K562 (cell line): ENCODE data around the gene KCNK4. TPM values are rescaled to one million over a fixed set of nuclear protein-coding genes. Genes with fewer than 3 reads are reported as not detected.

Experiments
- ASH1L ChIP-seq: fragments of 450-650 bp; IDR thresholded peaks from 2 replicates; pipeline ENCODE4 v1.6.1; 2018; ENCODE audit warnings: borderline replicate concordance, mild to moderate bottlenecking, low read depth; ENCODE audit not compliant: partially characterized antibody
- CEBPG ChIP-seq, 3 experiments: fragments of 200-800 bp in 1 of 3; sonication (Bioruptor generic) in 1 of 3; sonication (generic) in 1 of 3; formaldehyde crosslinking in 1 of 3; IDR thresholded peaks in 2 of 3; conservative IDR thresholded peaks in 1 of 3; 2 replicates each; pipeline versions ENCODE4 v1.6.1 to v1.8.0; 2016 to 2022; ENCODE audit warnings: missing compliant biosample characterization in 2 of 3, missing genetic modification characterization in 2 of 3, mild to moderate bottlenecking in 1 of 3, missing genetic modification reagents in 1 of 3
- CUX1 ChIP-seq: fragments of 200-800 bp; sonication (Bioruptor generic); IDR thresholded peaks from 2 replicates; pipeline ENCODE4 v1.6.1; 2016; ENCODE audit warnings: missing genetic modification characterization, missing compliant biosample characterization
- EP300 ChIP-seq: IDR thresholded peaks from 2 replicates; pipeline ENCODE4 v1.6.1; 2012; ENCODE audit warnings: low read length, improper control_type of control experiment
- IFI16 ChIP-seq: fragments of 250-450 bp; sonication (Bioruptor Pico); IDR thresholded peaks from 2 replicates; pipeline ENCODE4 v2.1.2; 2022; ENCODE audit warnings: mild to moderate bottlenecking, inconsistent platforms
- ILK ChIP-seq: fragments of 450-650 bp; IDR thresholded peaks from 2 replicates; pipeline ENCODE4 v1.6.1; 2016; ENCODE audit warnings: missing genetic modification characterization, low read depth, mild to moderate bottlenecking, missing compliant biosample characterization, moderate library complexity, borderline replicate concordance
- MEIS2 ChIP-seq: fragments of 450-650 bp; IDR thresholded peaks from 2 replicates; pipeline ENCODE4 v1.6.1; 2014; ENCODE audit warnings: mild to moderate bottlenecking; ENCODE audit not compliant: partially characterized antibody
- PBX2 ChIP-seq, 2 experiments: IDR thresholded peaks in 1 of 2; conservative IDR thresholded peaks in 1 of 2; 2 replicates each; pipeline ENCODE4 v1.6.1; 2016; ENCODE audit warnings: low read depth in 2 of 2, mild to moderate bottlenecking in 1 of 2, missing compliant biosample characterization in 1 of 2, missing genetic modification characterization in 1 of 2, moderate library complexity in 1 of 2
- RBBP5 ChIP-seq: fragments of 200-600 bp; sonication (generic); IDR thresholded peaks from 2 replicates; pipeline ENCODE4 v1.6.1; 2012; ENCODE audit warnings: borderline replicate concordance, mild to moderate bottlenecking, low read length, control low read depth, inconsistent platforms; ENCODE audit not compliant: insufficient read depth, poor library complexity, severe bottlenecking
- SMAD2 ChIP-seq: fragments of 150-350 bp; IDR thresholded peaks from 2 replicates; pipeline ENCODE4 v1.6.1; 2014; ENCODE audit warnings: low read depth, mild to moderate bottlenecking, low read length
- SPI1 ChIP-seq: IDR thresholded peaks from 2 replicates; pipeline ENCODE4 v1.6.1; 2011; ENCODE audit warnings: low read depth, low read length, control low read depth, borderline replicate concordance
- ZNF133 ChIP-seq: fragments of 250-450 bp; sonication (Bioruptor Pico); IDR thresholded peaks from 2 replicates; pipeline ENCODE4 v1.4.0; 2020; ENCODE audit warnings: mild to moderate bottlenecking
- ZNF277 ChIP-seq: fragments of 250-450 bp; sonication (Bioruptor Pico); IDR thresholded peaks from 2 replicates; pipeline ENCODE4 v1.8.0; 2022; ENCODE audit warnings: inconsistent platforms, mild to moderate bottlenecking, moderate library complexity, borderline replicate concordance
- ZNF780A ChIP-seq: fragments of 250-450 bp; sonication (Bioruptor Pico); IDR thresholded peaks from 2 replicates; pipeline ENCODE4 v1.5.0; 2021; ENCODE audit warnings: mild to moderate bottlenecking
- polyA plus RNA-seq, 8 experiments: library from polyadenylated mRNA; depleted of rRNA in 4 of 8; stranded (reverse) in 5 of 8; unstranded in 3 of 8; fragments of >200 nt; fragmentation: Nextera tagmentation in 2 of 8; fragmentation: Illumina TruSeq in 1 of 8; extraction: Ambion mirVana in 2 of 8; extraction: Trizol in 1 of 8; gene quantifications; 2 replicates each; pipeline versions ENCODE4 v1.2.1 to v1.2.3, GENCODE V29; 2011 to 2014; ENCODE audit warnings: inconsistent platforms in 1 of 8, missing spikeins in 1 of 8
- total RNA-seq, 7 experiments: library from RNA; depleted of rRNA in 6 of 7; stranded (reverse); fragments of >200 nt in 6 of 7; fragmentation: Illumina TruSeq in 2 of 7; extraction: Trizol in 2 of 7; gene quantifications; 2 replicates each; pipeline versions ENCODE4 v1.2.1 to v1.2.3, GENCODE V29; 2011 to 2021; ENCODE audit warnings: low replicate concordance in 1 of 7

The KCNK4 gene
- total and polyA plus RNA-seq, 9 of the 15 experiments (the other 6 are each of a cell fraction or from before 2014, with no cell fraction given), result not detected

- TF ChIP-seq CUX1 (no peak), CEBPG (CRISPR knock-in tag; IDR thresholded peaks at IDR 0.05) (peak; percentile 93), CEBPG (tag; conservative IDR thresholded peaks at IDR 0.05 in 1 of 2, IDR thresholded peaks at IDR 0.05 in 1 of 2) (peak; percentile 96 to 97), ZNF277 (0 out of 2 replicates have a peak, but pooled peaks have one; percentile 44), ZNF133 (0 out of 2 replicates have a peak, but pooled peaks have one; percentile 47), SMAD2 (no peak), PBX2 (CRISPR knock-in tag; IDR thresholded peaks at IDR 0.05; ENCODE audit: low read depth) (no peak), PBX2 (tag; conservative IDR thresholded peaks at IDR 0.05; ENCODE audit: low read depth) (no peak), ZNF780A (CRISPR knock-in tag) (no peak), RBBP5 (peak; percentile 8), MEIS2 (peak; percentile 53), SPI1 (peak; percentile 57; the same call in 1 of the 2 replicates), EP300 (peak; percentile 26; the same call in 1 of the 2 replicates), ILK (tag) (no peak), ASH1L (peak; percentile 86), IFI16 (CRISPR knock-in tag) (no peak)
Measured at GRCh38 chr11:64269540-64270220, 21.4 kb upstream of the KCNK4 start (continued).
